ENCODE data around the gene PIK3R4.

The PIK3R4 gene

DNA sequence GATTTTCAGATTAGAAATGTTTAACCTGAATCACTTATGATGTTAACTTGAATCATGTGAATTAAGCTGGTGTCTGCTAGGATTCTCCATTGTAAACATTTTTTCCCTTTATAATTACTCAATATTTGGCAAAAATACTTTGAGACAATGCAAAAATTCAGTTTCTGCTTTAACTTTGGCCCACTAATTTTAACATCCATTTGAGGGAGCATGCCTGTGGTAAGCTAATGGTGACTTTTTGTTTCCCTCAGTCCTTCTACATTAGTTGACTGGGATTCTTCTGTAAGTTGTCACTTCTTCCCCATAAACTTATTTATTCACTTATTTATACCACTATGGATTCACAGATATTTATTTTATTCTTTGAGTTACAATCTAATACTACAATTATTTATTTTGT is 59.3 kb downstream of the PIK3R4 start:
- DNase-seq: no peak

DNA sequence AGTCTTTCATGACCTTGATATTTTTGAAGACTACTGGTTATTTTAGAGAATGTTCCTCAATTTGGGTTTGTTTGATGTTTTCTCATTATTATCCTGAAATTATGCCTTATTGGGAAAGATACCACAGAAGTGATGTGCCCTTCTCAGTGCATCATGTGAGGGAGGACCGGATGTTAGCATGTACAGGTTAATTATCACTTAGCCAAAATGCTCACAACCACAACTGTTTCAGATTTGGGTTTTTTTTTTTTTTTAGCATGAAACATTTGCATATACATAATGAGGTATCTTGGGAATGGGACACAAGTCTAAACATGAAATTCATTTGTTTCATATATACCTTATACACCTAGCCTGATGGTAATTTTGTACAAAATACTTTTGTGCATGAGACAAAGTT is 59.8 kb downstream of the PIK3R4 start:
- no peak for DNase-seq

DNA sequence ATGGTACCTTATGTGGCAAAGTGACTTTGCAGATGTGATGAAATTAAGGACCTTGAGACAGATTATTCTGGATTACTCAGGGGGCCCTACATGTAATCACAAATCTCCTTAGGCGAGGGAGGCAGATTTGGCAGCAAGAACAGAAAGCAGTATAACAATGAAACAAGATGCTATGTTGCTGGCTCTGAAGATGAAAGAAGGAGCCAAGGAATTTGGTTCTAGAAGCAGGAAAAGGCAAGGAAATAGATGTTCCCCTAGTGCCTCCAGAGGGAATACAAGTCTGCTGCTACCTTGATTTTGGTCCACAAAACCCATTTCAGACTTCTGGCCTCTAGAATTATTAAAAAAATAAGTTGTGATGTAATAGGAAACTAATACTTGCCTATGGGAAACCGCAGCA is 64.5 kb downstream of the PIK3R4 start:
- no peak for DNase-seq

DNA sequence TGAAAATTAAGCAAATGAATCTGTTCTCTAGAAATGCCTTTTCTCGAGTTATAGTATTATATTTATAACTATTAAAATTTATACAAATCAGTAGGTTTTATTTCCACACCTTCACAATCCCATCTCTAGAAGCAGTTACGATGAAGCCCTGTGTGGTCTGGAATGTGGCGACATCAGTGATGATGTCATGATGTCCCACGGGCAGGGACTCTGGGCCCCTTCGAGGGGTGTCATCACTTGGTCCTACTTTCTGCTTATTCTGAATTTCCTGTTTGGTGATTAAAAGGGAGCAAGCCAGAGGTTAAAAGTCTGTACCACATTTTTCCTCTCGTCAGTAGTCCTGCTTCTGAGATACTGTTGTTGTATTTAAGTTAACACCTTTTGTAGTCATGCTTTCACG is 67.4 kb downstream of the PIK3R4 start:
- DNase-seq: no peak

DNA sequence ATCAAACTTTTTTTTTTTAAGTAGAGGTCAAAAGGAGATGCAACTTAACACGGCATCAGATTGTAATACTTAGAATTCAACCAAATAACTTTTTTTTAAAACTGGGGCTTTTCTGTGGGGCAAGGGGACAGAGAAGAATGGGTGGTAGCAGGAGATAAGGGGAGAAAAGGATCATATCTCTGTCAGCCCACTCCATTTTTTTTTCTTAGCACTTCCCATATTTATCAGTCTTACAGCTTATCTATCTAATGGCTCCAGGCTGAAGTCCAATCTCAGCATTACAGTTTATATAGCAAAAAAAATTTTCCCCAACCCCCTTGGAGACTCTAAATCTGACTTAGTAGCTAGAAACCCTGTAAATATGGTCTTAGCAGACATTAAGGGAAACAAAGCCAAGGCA is 69.3 kb downstream of the PIK3R4 start:
- no peak for DNase-seq

DNA sequence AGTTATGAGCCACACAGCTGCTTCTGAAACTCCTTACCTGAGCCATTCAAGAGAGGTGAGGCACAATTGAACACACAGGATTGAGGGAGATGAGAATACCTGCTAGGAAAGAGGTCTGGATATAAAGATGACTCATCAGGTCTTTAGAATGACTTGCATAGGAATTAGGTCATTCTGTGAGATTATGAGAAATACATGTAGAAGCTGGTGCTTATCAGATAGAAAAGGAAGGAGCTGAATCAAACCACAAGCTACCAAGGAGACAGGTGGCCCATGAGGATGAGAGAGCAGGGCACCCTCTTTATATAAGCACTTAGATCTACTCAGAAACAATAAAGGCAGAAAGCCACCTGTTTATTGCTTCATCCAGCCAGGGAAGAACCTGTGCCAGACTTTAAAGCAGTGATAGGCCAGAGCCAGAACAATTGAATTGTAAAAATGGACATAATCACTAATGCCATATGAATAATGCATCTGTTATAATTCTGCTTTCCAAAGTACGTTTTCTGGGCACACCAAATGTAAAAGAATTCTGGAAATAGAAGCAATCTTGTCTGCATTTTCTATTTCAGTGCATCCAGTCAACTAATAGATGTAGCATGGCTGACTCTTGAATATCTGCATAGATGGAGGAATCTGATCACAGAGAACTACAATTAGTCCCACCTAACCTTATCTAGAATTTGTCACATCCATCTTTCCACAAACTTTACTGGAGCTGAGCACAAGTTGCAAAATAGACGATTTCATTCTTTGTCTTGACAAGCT is 74.9 kb downstream of the PIK3R4 start:
- DNase-seq: peak; percentile 46

DNA sequence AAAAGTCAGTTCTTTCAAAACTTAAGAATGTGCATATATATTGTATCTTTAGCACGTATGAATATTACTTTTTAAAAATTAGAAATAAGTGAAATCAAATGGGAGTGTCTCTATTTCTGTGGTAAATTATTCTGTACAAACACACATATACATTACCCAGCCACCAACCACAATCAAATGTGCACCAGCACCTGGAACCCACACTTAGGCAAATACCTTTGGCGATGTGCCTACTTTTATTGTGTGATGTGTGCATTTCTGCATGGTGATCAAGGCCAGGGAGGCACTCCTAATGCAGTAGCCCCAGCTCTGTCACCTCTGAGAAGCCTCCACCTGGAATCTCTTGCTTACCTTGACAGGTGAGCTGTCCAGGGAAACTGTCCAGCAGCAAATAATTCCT is 76.9 kb downstream of the PIK3R4 start:
- DNase-seq: peak; percentile 6

DNA sequence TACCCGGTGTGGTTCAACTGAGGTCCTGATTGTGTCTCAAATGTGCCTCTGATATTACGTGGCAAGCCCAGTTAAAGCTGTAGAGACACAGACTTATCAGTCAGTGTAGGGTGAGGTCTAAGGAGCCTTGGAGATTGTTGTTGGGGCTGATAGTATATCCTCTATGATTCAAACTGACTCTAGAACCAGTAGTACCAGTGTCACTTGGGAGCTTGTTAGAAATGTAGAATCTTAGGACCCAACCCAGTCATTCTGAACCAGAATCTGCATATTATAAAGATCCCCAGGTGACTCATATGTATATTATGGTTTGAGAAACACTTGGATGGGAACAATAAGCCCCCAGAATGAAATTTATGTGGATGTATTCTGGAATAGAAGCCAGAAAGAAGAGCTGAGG is 83.5 kb downstream of the PIK3R4 start:
- no peak for DNase-seq

DNA sequence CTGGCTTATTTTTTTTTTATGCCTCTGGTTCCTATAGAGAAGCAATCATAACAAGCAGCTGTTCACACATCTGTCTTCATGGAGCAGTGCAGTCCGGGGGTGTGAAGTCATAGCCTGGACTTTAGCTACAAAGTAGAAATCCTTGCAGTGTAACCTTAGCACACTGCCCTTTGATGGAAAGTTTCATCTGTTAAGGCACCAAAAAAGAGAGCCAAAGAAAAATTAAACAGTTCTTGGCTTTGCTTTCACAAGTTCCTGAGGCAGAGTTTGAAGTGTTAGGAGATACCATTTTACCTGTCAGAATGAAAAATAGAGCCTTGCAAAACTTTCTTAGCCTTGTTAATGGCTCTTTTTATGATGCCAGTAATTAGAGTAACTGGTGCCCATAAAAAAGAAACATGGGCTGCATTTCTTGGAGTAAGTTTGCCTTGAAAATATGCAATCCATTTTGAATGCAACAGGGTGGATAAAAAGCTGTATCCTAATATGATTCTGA is 84.1 kb downstream of the PIK3R4 start:
- DNase-seq: peak; percentile 4

DNA sequence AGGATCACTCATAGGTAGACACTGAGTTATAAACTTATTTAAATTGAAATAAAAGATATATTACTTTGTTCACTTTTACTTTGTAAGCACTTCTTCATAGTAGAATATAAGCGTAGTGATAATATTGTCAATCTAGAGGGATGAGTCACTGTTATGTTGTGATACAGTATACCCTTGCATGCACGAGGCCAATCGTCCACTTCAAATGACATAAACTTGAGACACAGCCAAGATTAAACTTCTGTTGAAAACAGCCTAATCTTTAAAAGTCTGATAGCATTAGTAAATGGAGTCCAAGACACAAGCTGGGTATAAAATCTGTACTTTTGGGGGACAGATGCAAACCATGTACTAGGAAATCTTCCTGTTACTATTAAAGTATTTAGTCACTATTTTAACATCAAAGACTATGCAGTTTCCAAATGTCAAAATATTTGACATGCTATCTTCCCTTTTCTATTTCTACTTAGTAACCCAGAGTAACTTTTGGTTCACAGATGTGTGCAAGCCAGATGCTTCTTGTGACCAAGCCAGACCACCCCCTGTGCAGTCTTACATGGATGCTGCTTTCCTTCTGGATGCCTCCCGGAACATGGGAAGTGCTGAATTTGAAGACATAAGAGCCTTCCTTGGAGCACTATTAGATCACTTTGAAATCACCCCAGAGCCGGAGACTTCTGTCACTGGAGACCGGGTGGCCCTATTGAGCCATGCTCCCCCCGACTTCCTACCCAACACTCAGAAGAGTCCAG is 85.3 kb downstream of the PIK3R4 start:
- DNase-seq: no peak

DNA sequence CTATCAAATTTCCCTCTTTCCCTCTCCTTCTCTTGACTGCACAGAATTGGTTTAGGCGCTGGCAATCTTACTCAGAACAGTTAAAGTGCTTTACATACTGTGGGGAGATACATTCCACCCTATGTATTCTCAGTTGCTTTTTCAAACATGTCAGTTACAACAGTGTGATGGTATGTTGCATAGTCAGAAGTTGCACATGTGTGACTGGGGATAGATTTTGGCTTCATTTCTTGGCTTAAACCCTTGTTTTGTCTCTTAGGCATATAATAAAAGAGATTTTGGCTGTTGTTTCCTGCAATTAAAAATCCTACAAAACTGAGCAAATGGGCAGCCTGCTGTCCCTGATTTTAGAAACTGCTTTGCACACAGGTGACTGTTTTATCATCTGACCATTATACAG is 86.7 kb downstream of the PIK3R4 start:
- no peak for DNase-seq

DNA sequence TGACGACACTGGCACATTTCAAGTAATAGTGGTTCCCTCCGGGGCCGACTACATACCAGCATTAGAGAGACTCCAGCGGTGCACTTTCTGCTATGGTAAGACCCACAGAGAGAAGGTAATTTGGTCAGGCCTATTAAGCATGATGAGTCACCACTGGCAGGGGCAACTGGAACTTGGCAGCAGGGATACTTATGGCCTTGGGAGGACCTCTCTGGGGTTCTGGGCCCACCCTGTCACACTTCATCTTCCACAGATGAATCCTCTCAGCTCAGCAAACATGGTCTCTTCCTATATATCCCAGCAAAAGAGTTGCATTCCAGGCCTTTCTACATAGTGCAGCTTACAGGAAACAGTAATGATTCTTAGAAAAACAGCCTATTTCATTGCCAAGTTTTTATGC is 88.0 kb downstream of the PIK3R4 start:
- DNase-seq: no peak

DNA sequence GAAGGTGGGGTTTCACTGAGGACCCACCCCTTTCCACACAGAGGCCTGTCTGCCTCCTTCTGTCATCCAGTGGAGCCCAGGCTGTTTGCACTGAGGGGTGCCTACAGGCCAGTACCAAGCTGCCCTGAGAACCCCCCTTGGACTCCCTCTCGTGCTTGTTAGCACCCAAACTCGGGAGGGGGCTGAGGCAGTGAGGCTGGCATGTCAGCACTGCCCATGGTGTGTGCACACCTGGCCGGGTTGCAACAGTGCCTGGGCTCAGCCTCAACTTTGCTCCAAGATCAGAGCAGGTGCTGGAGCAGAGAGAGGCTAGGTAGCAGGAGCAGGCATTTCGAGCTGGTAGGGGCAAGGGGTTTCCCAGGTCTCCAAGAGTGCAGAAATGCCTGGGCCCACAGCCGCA is 90.0 kb downstream of the PIK3R4 start:
- no peak for DNase-seq

DNA sequence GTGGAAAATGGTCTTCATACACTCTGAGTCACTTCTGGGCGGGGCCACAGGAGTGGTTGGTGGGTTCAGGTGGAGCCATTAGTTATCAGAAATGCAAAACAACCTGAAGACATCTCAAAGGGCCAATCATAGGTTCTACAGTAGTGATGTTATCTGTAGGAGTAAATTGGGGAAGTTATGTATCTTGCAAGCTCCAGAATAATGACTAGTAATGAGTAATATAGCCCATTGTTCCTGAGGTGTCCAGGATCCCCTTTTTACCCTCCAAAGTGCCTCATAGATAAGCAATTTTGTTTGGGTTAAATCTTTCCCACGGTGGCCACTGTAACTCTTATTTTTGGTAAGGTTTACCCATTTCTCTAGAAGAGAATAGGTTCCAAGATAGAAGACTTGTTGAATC is 91.7 kb downstream of the PIK3R4 start:
- DNase-seq: no peak

DNA sequence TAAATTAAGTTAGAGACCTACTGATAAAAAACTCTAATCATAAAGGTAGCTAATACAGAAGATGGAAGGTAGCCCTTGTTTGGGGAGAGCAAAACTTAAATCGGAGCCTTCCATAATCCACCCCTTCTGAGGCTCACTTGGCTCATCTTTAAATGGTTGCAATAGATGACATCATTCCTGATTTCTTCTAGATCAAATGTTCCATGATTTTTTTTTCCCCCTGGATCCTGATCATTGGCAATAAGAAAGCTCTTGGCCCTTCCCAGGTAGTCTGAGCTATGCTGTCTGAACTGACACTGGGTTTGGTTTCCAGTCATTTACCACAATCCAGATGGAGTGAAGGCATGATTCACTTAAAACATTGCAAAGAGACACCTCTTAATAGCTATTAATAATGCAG is 92.5 kb downstream of the PIK3R4 start:
- no peak for DNase-seq

DNA sequence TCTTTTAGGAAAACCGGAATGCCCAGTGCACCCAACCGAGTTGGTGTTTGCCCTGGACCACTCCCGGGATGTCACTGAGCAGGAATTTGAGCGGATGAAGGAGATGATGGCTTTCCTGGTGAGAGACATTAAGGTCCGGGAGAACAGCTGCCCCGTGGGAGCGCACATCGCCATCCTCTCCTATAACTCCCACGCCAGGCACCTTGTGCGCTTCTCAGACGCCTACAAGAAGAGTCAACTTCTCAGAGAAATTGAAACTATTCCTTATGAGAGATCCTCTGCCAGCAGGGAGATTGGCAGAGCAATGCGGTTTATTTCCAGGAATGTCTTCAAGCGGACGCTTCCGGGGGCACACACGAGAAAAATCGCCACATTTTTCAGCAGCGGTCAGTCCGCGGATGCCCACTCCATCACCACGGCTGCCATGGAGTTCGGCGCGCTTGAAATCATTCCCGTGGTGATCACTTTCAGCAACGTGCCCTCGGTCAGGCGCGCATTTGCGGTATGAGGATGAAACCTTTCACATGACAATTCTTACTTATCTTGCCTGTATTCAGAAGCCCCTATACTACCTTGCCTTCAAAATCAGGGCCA is 97.5 kb downstream of the PIK3R4 start:
- no peak for DNase-seq

DNA sequence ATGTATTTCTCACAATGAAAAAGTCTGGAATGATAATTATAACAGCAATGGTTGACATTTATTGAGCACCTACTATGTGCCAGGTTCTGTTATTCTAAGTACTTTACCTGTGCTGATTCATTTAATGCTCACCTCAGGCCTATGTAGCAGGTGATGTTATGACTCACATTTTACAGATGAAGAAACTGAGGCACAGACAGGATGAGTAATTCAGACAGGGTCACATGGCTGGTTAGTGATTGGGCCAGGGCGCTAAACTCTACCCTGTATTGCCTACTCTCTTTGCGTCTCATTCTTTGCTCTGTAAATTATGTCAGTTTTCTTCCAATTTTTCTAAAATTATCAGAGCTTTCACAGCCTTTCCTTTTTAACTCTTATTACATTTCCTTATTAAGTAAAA is 98.3 kb downstream of the PIK3R4 start:
- DNase-seq: no peak

DNA sequence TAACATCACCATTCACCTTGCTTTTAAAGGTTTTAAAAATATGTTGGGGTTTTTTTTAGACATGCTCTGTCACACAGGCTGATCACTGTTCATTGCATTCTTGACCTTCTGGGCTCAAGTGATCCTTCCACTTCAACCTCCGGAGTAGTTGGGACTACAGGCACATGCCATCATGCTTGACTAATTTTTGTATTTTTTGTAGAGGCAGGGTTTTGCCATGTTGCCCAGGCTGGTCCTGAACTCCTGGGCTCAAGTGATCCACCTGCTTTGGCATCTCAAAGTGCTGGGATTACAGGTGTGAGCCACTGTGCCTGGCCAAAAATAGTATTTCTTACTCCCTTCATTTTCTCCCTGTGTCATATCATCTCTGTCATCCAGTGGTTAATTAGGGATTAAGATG is 101.4 kb downstream of the PIK3R4 start:
- DNase-seq: no peak

DNA sequence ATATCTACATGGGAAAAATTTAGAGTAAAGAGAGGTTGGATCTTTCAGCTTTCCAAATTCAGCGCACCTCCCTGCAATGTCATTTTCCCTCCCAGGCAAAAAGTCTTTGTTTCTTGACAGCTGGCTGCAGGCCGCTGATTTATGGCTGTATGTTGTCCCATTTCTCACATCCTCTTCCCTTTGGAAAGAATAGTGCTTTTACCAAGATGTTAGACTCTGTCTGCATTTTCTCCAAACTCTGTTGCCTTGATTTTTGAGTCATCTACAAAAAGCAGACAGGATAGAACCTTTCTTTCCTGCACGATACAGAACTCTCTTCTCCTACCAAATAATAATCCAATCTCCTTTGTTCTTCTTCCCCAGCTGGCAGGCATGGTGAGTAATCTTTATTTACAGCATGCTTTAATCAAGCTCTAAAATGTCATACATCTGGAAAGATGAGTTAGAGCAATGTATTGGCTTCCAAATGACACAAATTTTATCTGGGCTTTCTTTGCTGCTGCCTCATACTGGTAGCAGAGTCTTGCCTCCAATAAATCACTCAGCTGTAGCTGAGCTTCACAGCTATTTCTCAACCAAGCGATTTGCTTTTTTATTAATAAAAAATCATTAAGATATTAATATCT is 101.9 kb downstream of the PIK3R4 start:
- no peak for DNase-seq

DNA sequence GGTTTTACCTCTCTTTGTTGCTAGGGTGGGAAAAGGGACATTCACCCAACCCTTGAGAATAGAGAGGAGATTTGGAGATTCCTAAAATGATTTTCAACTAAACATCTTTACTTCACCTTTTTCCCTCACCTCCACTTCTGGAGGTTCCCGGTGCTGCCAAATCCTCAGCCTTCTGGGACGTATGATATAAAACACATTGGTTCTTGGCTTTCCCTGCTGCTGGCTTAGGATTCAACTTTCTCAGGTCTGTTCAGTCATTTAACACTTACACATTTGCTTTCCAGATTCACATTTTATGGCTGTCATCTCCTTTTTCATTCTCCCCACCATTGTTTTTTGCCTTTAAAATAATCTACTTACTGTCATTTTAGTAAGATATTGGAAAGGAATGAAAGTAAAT is 106.6 kb downstream of the PIK3R4 start:
- no peak for DNase-seq

DNA sequence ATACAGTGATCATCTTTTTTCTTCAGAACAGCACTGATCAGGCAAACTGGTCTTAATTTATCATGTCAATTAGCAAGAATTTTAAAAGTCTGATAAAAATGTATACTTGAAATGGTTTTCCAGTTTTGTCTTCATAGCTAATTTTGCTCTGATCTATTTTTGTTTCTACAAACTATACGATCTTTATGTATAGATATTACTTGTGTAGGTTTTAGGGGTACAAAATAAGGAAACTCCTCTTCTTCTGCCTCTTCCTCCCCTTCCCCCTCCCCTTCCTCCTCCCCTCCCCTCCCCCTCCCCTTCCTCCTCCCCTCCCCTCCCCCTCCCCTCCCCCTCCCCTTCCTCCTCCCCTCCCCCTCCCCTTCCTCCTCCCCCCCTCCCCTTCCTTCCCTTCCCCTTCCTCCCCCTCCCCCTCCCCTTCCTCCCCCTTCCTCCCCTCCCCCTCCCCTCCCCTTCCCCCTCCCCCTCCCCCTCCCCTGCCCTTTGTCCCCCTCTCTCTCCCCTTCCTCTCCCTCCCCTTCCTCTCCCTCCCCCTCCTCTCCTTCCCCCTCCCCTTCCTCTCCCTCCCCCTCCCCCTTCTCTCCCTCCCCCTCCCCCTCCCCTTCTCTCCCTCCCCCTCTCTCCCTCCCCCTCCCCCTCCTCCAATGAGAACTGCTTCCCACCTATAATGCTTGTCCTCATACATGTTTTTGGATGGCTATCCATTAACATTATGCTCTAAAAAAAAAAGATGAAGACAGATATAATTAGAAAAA is 110.0 kb downstream of the PIK3R4 start:
- no peak for DNase-seq

DNA sequence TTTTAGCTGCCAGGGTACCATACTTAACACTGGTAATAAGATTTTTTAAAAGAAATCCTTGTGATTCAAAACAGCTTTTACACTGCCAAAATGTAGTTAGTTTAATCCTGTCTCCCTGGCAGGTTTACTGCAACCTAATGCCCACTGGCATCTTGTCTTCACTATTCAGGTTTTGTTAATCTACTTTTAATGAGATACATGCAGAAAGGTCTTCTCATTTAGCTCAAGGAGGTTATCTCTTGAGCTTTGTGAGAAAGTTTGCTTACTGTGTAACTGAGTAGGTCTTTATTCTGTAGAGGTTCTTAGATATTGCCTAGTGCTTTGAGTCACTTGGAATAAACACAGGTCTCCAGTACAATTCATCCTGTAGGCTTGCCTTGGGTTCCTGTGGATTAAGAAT is 110.7 kb downstream of the PIK3R4 start:
- DNase-seq: no peak

DNA sequence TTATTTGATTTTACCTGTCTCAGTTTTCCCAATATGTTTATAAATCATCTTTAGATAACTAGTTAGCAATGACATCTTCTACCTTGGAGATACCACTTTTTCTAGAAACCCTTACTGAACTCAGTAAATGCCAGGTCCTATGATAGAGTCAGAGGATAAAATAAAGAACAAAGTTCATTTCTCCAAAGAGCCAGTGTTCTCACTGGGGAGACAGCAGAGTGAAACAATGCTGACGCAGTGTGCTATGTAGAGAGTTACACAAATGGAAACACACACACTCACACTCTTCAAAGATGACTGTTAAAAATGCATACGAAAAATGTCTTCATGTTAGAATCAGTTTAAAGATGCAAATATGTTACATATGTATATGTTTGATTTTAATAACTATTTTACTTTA is 111.3 kb downstream of the PIK3R4 start:
- no peak for DNase-seq

Data from DMS53 (cell line).